C4-2B (cell line): Measurements from ENCODE around the gene CACUL1.
"Not testable (repeated sequence)": the region's sequence is repeated elsewhere in the genome, so short reads cannot be mapped to it uniquely, and the experiment has no call there.

Source experiments
- CTCF ChIP-seq: fragments of 450-650 bp; conservative IDR thresholded peaks from 2 replicates; pipeline ENCODE4 v1.5.1; 2017; ENCODE audit warnings: mild to moderate bottlenecking
- ZFX ChIP-seq: fragments of 450-650 bp; IDR thresholded peaks from 2 replicates; pipeline ENCODE4 v1.6.1; 2017

DNA sequence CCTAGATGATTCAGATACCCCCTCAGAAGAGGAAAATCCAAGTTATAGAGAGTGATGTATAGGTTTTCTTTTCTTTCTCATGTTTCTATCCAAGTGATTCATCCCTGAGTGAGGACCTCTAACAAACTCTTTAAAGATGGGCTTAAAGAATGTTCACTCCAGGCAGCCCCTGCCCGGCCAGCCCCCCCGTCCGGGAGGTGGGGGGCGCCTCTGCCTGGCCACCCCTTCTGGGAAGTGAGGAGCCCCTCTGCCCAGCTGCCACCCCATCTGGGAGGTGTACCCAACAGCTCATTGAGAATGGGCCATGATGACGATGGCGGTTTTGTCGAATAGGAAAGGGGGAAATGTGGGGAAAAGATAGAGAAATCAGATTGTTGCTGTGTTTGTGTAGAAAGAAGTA, 40.2 kb upstream of the CACUL1 start:
- TF ChIP-seq CTCF, ZFX: not testable (repeated sequence)
